ENCODE measurements around the gene ASCL5. TPM values are rescaled to one million over a fixed set of nuclear protein-coding genes. Genes with fewer than 3 reads are reported as not detected.

The ASCL5 gene
- total RNA-seq, 1 experiment from 2014 or later, result not detected

- peaks cover 3% of the 10 kb centered on the region; the same call in 1 of the 2 replicates for H3K36me3 ChIP-seq (ENCODE audit: control insufficient read depth, insufficient read depth, low read length)
- H3K27me3 ChIP-seq (ENCODE audit: control insufficient read depth, insufficient read depth, low read length), result no peaks in the 10 kb centered on the region
- no peak overlapping the region for H3K27ac ChIP-seq (ENCODE audit: low read length)
- H3K4me3 ChIP-seq (ENCODE audit: low read depth in 2 of 2, low read length in 2 of 2), result no peak overlapping the region
- no peak for ATAC-seq
- intact Hi-C loops (cut with micrococcal nuclease; ENCODE audit: unreplicated experiment), result no loop called here
- in situ Hi-C loops (cut with HindIII; ENCODE audit: low pct_unique_long_range_greater_than_20kb, low sequenced_read_pairs), result no loop called here
- no peaks in the 10 kb centered on the region for H3K9me3 ChIP-seq (ENCODE audit: control insufficient read depth, insufficient read depth, low read depth, low read length)
- no TSS peak for BruUV-seq (replicated peaks)
- no peak for DNase-seq (ENCODE audit: low read depth, low spot score)
- no peak for TF ChIP-seq POLR2AphosphoS5 (IDR thresholded peaks at IDR 0.05; ENCODE audit: low read depth, low read length)
- no peak for TF ChIP-seq SIN3A (IDR thresholded peaks at IDR 0.05; ENCODE audit: borderline replicate concordance, insufficient read depth, low read depth, low read length)
- TF ChIP-seq REST (IDR thresholded peaks at IDR 0.05; ENCODE audit: insufficient read depth in 1 of 2, low read depth in 2 of 2, low read length in 1 of 2), result no peak
- TF ChIP-seq TCF7L2 (IDR thresholded peaks at IDR 0.05; ENCODE audit: low read depth, low read length), result no peak
- TF ChIP-seq CTCF (IDR thresholded peaks at IDR 0.05), result no peak
- H3K4me1 ChIP-seq (ENCODE audit: control insufficient read depth, insufficient read depth, low read length), result no peaks in the 10 kb centered on the region
- POLR2A ChIA-PET, result no interaction called here
- CTCF ChIA-PET, result no interaction called here
Measured at GRCh38 chr1:201140235-201140940, 13.4 kb upstream of the ASCL5 start.

- no peaks in the 10 kb centered on the region for H3K9me3 ChIP-seq (ENCODE audit: control insufficient read depth, insufficient read depth, low read depth, low read length)
- no TSS peak for BruUV-seq (replicated peaks)
- ATAC-seq, result no peak
- H3K36me3 ChIP-seq (ENCODE audit: control insufficient read depth, insufficient read depth, low read length), result peaks cover 3% of the 10 kb centered on the region; the same call in 1 of the 2 replicates
- no peak for TF ChIP-seq SIN3A (IDR thresholded peaks at IDR 0.05; ENCODE audit: borderline replicate concordance, insufficient read depth, low read depth, low read length)
- no peak for TF ChIP-seq POLR2AphosphoS5 (IDR thresholded peaks at IDR 0.05; ENCODE audit: low read depth, low read length)
- no peak for TF ChIP-seq REST (IDR thresholded peaks at IDR 0.05; ENCODE audit: insufficient read depth in 1 of 2, low read depth in 2 of 2, low read length in 1 of 2)
- no peak for TF ChIP-seq TCF7L2 (IDR thresholded peaks at IDR 0.05; ENCODE audit: low read depth, low read length)
- no peak for TF ChIP-seq CTCF (IDR thresholded peaks at IDR 0.05)
- DNase-seq (ENCODE audit: low read depth, low spot score), result no peak
- no peak overlapping the region for H3K27ac ChIP-seq (ENCODE audit: low read length)
- ChIA-PET POLR2A (no interaction called here), CTCF (no interaction called here)
- in situ Hi-C loops (cut with HindIII; ENCODE audit: low pct_unique_long_range_greater_than_20kb, low sequenced_read_pairs) (no loop called here), intact Hi-C loops (cut with micrococcal nuclease; ENCODE audit: unreplicated experiment) (no loop called here)
- H3K4me1 ChIP-seq (ENCODE audit: control insufficient read depth, insufficient read depth, low read length), result no peaks in the 10 kb centered on the region
- no peaks in the 10 kb centered on the region for H3K27me3 ChIP-seq (ENCODE audit: control insufficient read depth, insufficient read depth, low read length)
- H3K4me3 ChIP-seq (ENCODE audit: low read depth in 2 of 2, low read length in 2 of 2), result no peak overlapping the region
Measured at GRCh38 chr1:201139756-201140155, 12.8 kb upstream of the ASCL5 start.

Data from Panc1 (cell line).